Endothelial cell of umbilical vein (primary cell): ENCODE data around the gene CKAP5. TPM values are rescaled to one million over a fixed set of nuclear protein-coding genes. Genes with fewer than 3 reads are reported as not detected.

Experiments used
- BruUV-seq: library from RNA; stranded (reverse); fragments of 400-500 nt; replicated peaks from 2 replicates; lab custom pipeline; 2021; lab: Mats Ljungman, UMichigan
- CTCF ChIA-PET: fragments of 300-600, 350-600 bp; sonication (Branson Sonifier 250); formaldehyde crosslinking; loops from one replicate; lab custom pipeline; 2021; ENCODE audit warnings: antibody characterized with exemption, inconsistent platforms; lab: Charles Lee
- POLR2A ChIA-PET: fragments of 300-600, 350-600 bp; sonication (Branson Sonifier 250); formaldehyde crosslinking; loops from one replicate; lab custom pipeline; 2021; ENCODE audit warnings: antibody characterized with exemption, inconsistent platforms; lab: Charles Lee
- DNase-seq: peaks from one replicate; pipeline ENCODE4 v3.0.0-alpha.2; 2011; ENCODE audit warnings: low read depth, low spot score
- FAIRE-seq: peaks from 2 replicates; lab custom pipeline; 2011; peaks lifted over from hg19 to GRCh38; lab: Jason Lieb, UNC
- H2AFZ ChIP-seq: 2 replicates; pipeline ENCODE4 v1.6.0; 2012; ENCODE audit warnings: low read depth, low read length, control low read depth, inconsistent platforms
- H3K27ac ChIP-seq: 2 replicates; pipeline ENCODE4 v1.5.1; 2011; ENCODE audit warnings: low read depth, mild to moderate bottlenecking, control low read depth, low read length, moderate library complexity; ENCODE audit not compliant: insufficient read depth
- H3K27me3 ChIP-seq, 2 experiments: 2 replicates each; pipeline versions ENCODE4 v1.6.0 to v1.6.1; 2011; ENCODE audit warnings: low read length in 2 of 2, mixed read lengths in 1 of 2; ENCODE audit not compliant: control insufficient read depth in 2 of 2, insufficient read depth in 2 of 2
- H3K36me3 ChIP-seq, 2 experiments: 2 replicates in 1 of 2; 3 replicates in 1 of 2; pipeline ENCODE4 v1.5.1; 2011; ENCODE audit warnings: low read length in 2 of 2, mild to moderate bottlenecking in 1 of 2, moderate library complexity in 1 of 2; ENCODE audit not compliant: control insufficient read depth in 2 of 2, insufficient read depth in 2 of 2; ENCODE audit errors: extremely low read depth in 1 of 2
- H3K4me1 ChIP-seq: 3 replicates; pipeline ENCODE4 v1.5.1; 2011; ENCODE audit warnings: mild to moderate bottlenecking, low read length; ENCODE audit not compliant: control insufficient read depth, insufficient read depth; ENCODE audit errors: extremely low read depth
- H3K4me2 ChIP-seq: 2 replicates; pipeline ENCODE4 v1.6.1; 2011; ENCODE audit warnings: low read length, control low read depth, mixed read lengths; ENCODE audit not compliant: insufficient read depth
- H3K4me3 ChIP-seq, 3 experiments: fragments of 200-600 bp in 1 of 3; sonication (generic), shearing (Covaris generic) in 1 of 3; replicated peaks in 1 of 3; 2 replicates each; pipeline ENCODE4 v1.5.1; 2011 to 2016; ENCODE audit warnings: control low read depth in 3 of 3, low read length in 3 of 3, mild to moderate bottlenecking in 2 of 3, inconsistent platforms in 1 of 3, low read depth in 1 of 3, moderate library complexity in 1 of 3; ENCODE audit not compliant: insufficient read depth in 1 of 3
- H3K79me2 ChIP-seq: 2 replicates; pipeline ENCODE4 v1.6.0; 2012; ENCODE audit warnings: low read length, inconsistent platforms; ENCODE audit not compliant: control insufficient read depth, insufficient read depth
- H3K9ac ChIP-seq: replicated peaks from 2 replicates; pipeline ENCODE3; 2011; ENCODE audit warnings: low read length, control low read depth; ENCODE audit not compliant: insufficient read depth; ENCODE audit errors: extremely low read depth
- H3K9me1 ChIP-seq: replicated peaks from 3 replicates; pipeline ENCODE4 v1.6.0; 2011; ENCODE audit warnings: mild to moderate bottlenecking, low read length; ENCODE audit not compliant: control insufficient read depth, insufficient read depth; ENCODE audit errors: extremely low read depth
- H3K9me3 ChIP-seq: replicated peaks from 2 replicates; pipeline ENCODE4 v1.5.1; 2012; ENCODE audit warnings: low read length, inconsistent platforms; ENCODE audit not compliant: control insufficient read depth, insufficient read depth
- H4K20me1 ChIP-seq: replicated peaks from 2 replicates; pipeline ENCODE3; 2011; ENCODE audit warnings: mild to moderate bottlenecking, low read length; ENCODE audit not compliant: control insufficient read depth, insufficient read depth; ENCODE audit errors: extremely low read depth
- CTCF ChIP-seq, 2 donors: IDR thresholded peaks; 1 replicate in 1 of 2; 2 replicates in 1 of 2; pipeline ENCODE4 v1.5.1; 2011; ENCODE audit warnings: low read length in 2 of 2, mild to moderate bottlenecking in 2 of 2, moderate library complexity in 2 of 2, control low read depth in 1 of 2, inconsistent platforms in 1 of 2, low read depth in 1 of 2; ENCODE audit not compliant: insufficient read depth in 1 of 2; ENCODE audit errors: extremely low read depth in 1 of 2
- EZH2 ChIP-seq: IDR thresholded peaks from 2 replicates; pipeline ENCODE4 v1.6.1; 2012; ENCODE audit warnings: borderline replicate concordance, low read depth, mild to moderate bottlenecking, moderate library complexity, low read length, inconsistent platforms; ENCODE audit not compliant: severe bottlenecking
- FOS ChIP-seq: IDR thresholded peaks from 2 replicates; pipeline ENCODE4 v1.6.1; 2011; ENCODE audit warnings: mild to moderate bottlenecking, low read length, moderate library complexity, borderline replicate concordance; ENCODE audit not compliant: insufficient read depth
- GATA2 ChIP-seq: IDR thresholded peaks from 2 replicates; pipeline ENCODE4 v1.7.0; 2011; ENCODE audit warnings: low read depth, mild to moderate bottlenecking, moderate library complexity, mixed read lengths, low read length; ENCODE audit not compliant: insufficient read length, insufficient read depth
- JUN ChIP-seq: IDR thresholded peaks from 2 replicates; pipeline ENCODE4 v1.6.1; 2011; ENCODE audit warnings: borderline replicate concordance, low read depth; ENCODE audit not compliant: insufficient read length, insufficient read depth
- MAX ChIP-seq: IDR thresholded peaks from 2 replicates; pipeline ENCODE4 v1.6.1; 2011; ENCODE audit not compliant: insufficient read depth, insufficient read length
- MYC ChIP-seq: IDR thresholded peaks from one replicate; pipeline ENCODE4 v1.6.1; 2011; ENCODE audit warnings: mild to moderate bottlenecking, low read depth, low read length
- POLR2A ChIP-seq: IDR thresholded peaks from 2 replicates; pipeline ENCODE4 v1.6.1; 2012; ENCODE audit warnings: low read depth, mild to moderate bottlenecking, control low read depth, low read length
- POLR2AphosphoS5 ChIP-seq: IDR thresholded peaks from 2 replicates; pipeline ENCODE4 v1.6.1; 2012; ENCODE audit warnings: low read depth, mild to moderate bottlenecking, control low read depth, low read length, moderate library complexity; ENCODE audit not compliant: insufficient read depth
- dilution Hi-C: fragments of 300-500 bp; cut with MboI; formaldehyde crosslinking; loops from one replicate; pipeline ENCODE4 v1.15.0; 2019; ENCODE audit warnings: low sequenced_read_pairs; ENCODE audit not compliant: extremely low pct_ligation_motif_present
- intact Hi-C: fragments of 100-400 bp; cut with micrococcal nuclease; formaldehyde crosslinking; loops from one replicate; pipeline ENCODE4 v1.10.0; 2022
- polyA plus RNA-seq, 4 experiments: library from polyadenylated mRNA; depleted of rRNA in 3 of 4; stranded (reverse) in 3 of 4; unstranded in 1 of 4; fragments of >200 nt; gene quantifications; 2 replicates each; pipeline versions ENCODE4 v1.2.1 to v1.2.3, GENCODE V29; 2011 to 2012; ENCODE audit warnings: missing spikeins in 1 of 4
- total RNA-seq: library from RNA; stranded (reverse); gene quantifications from 2 replicates; pipeline ENCODE4 v1.2.3, GENCODE V29; 2021

The CKAP5 gene
- total and polyA plus RNA-seq, 2 donors (not counting 3 experiments of a cell fraction or from before 2014, with no cell fraction given): 47.4 to 138 TPM

DNA sequence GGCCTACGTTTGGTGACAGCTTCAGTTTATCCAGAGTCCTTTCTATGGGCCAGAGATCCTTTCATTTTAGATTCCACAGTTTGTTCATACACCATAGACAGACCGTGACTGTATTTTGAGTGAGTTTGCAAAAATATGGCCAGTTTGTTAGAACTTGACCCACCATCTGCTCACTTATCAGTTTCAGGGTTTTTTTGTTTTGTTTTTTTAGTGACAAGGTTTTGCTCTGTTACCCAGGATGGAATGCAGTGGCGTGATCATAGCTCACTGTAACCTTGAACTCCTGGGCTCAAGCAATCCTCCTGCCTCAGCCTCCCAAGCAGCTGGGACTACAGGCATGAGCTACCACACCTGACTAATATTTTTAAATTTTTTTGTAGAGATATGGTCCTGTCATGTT lies 9.1 kb upstream of the CKAP5 start:
- no peaks in the 10 kb centered on the region for H3K27me3 ChIP-seq
- dilution Hi-C loops (no loop called here), intact Hi-C loops (no loop called here)
- no peak overlapping the region for H3K4me3 ChIP-seq
- POLR2A ChIA-PET: interaction anchor here (2.1 kb wide), 1 partner anchor 9 kb away, joined by 6 read pairs; the partner anchor contains the start of gene CKAP5
- no peak overlapping the region for H3K9ac ChIP-seq
- DNase-seq (no peak), FAIRE-seq (no peak)
- H3K27ac ChIP-seq: no peak overlapping the region
- no peak overlapping the region for H3K4me2 ChIP-seq
- H3K4me1 ChIP-seq: no peaks in the 10 kb centered on the region
- no peaks in the 10 kb centered on the region for H3K36me3 ChIP-seq
- CTCF ChIA-PET: interaction anchor here (1.1 kb wide), 1 partner anchor 10 kb away, joined by 3 read pairs; no protein-coding TSS in a partner anchor
- no peaks in the 10 kb centered on the region for H3K9me3 ChIP-seq
- TF ChIP-seq POLR2A (no peak), MAX (no peak), JUN (no peak), POLR2AphosphoS5 (no peak), FOS (no peak), CTCF (IDR thresholded peaks at IDR 0.05; ENCODE audit: extremely low read depth in 1 of 2, insufficient read depth in 1 of 2, low read depth in 1 of 2, low read length in 2 of 2) (no peak), MYC (no peak), EZH2 (no peak), GATA2 (no peak)
- H2AFZ ChIP-seq: no peak overlapping the region
- no peaks in the 10 kb centered on the region for H4K20me1 ChIP-seq
- BruUV-seq: no TSS peak
- no peaks in the 10 kb centered on the region for H3K9me1 ChIP-seq
- no peaks in the 10 kb centered on the region for H3K79me2 ChIP-seq
